NT2/D1 (cell line): ENCODE measurements around the gene JAKMIP3.

ENCODE experiments used
- YY1 ChIP-seq: IDR thresholded peaks from 2 replicates; pipeline ENCODE4 v1.6.1; 2011; ENCODE audit not compliant: insufficient read length, insufficient read depth
- ZNF274 ChIP-seq: IDR thresholded peaks from 2 replicates; pipeline ENCODE4 v1.6.1; 2011; ENCODE audit warnings: mild to moderate bottlenecking, low read depth, low read length

DNA sequence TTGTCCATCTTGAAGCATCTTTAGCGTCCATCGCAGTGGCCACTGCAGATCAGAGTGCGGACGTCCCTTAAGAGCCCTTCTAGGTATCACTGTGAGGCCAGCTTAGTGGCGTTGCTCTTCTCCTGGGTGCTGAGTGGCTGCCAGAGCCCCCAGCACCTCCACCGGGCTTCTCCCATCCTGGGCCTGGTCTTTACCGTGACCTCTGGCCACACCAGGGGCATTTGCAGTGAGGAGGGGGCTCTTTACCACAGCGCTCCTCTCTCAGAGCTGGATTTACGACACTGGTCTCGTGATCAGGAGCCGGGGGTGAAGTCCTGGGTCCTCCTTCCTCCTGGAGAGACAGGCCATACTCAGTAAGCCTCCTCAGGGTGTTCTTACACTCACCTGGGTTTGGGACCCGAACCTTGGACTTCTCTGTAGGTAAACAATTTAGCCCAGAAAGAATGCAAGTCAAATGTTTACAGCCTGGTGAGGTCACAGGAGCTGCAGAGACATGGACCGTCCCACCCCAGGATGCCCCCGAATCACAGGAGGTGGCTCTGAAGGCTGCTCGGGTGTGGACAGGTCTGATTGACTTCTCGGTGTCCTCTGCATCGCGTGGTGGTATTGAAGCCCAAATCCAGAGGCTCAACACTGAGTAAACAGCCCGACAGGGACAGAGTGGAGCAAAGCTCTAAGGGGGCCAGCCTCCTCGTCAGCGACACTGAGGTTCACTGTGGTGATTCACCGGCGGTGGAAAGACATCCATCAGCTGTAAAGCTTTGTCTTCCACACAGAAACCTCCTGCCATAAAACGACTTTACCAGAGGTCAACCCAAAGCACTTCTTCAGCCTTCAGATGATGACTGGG is 33.0 kb downstream of the JAKMIP3 start:
- no peak for TF ChIP-seq ZNF274
- no peak for TF ChIP-seq YY1
